ENCODE measurements around the gene IL2RG.

IL2RG gene

GRCh38 chrX:71128915-71129765 lies 17.8 kb upstream of the IL2RG start:
- H3K4me1 ChIP-seq (ENCODE audit: control insufficient read depth, insufficient read depth, low read length), result no peaks in the 10 kb centered on the region
- no peak overlapping the region for H3K27ac ChIP-seq (ENCODE audit: low read depth, low read length)
- H3K9ac ChIP-seq (ENCODE audit: low read length), result no peak overlapping the region
- H3K4me3 ChIP-seq (ENCODE audit: low read length), result no peak overlapping the region
- peaks cover 3% of the 10 kb centered on the region for H3K27me3 ChIP-seq (ENCODE audit: control insufficient read depth, insufficient read depth, low read length)
- peaks cover 23% of the 10 kb centered on the region for H3K36me3 ChIP-seq (ENCODE audit: control insufficient read depth, insufficient read depth, low read length)

- peaks cover 26% of the 10 kb centered on the region for H3K36me3 ChIP-seq (ENCODE audit: control insufficient read depth, insufficient read depth, low read length)
- no peak overlapping the region for H3K27ac ChIP-seq (ENCODE audit: low read depth, low read length)
- H3K4me1 ChIP-seq (ENCODE audit: control insufficient read depth, insufficient read depth, low read length), result no peaks in the 10 kb centered on the region
- H3K27me3 ChIP-seq (ENCODE audit: control insufficient read depth, insufficient read depth, low read length), result peaks cover 3% of the 10 kb centered on the region
- no peak overlapping the region for H3K9ac ChIP-seq (ENCODE audit: low read length)
- H3K4me3 ChIP-seq (ENCODE audit: low read length), result no peak overlapping the region
These were observed 16.9 kb upstream of the IL2RG start for GRCh38 chrX:71128166-71128833.

GRCh38 chrX:71118985-71119535 lies 7.7 kb upstream of the IL2RG start:
- H3K4me3 ChIP-seq (ENCODE audit: low read length), result peak overlapping the region; percentile 67
- no peak overlapping the region for H3K9ac ChIP-seq (ENCODE audit: low read length)
- no peaks in the 10 kb centered on the region for H3K27me3 ChIP-seq (ENCODE audit: control insufficient read depth, insufficient read depth, low read length)
- no peaks in the 10 kb centered on the region for H3K4me1 ChIP-seq (ENCODE audit: control insufficient read depth, insufficient read depth, low read length)
- peaks cover 11% of the 10 kb centered on the region for H3K36me3 ChIP-seq (ENCODE audit: control insufficient read depth, insufficient read depth, low read length)
- H3K27ac ChIP-seq (ENCODE audit: low read depth, low read length), result peak overlapping the region; percentile 73

GRCh38 chrX:71118032-71118984 lies 6.9 kb upstream of the IL2RG start, which contains the start of gene MED12:
MED12 (plus strand) TSS chrX:71118596; CDS start chrX:71118755, 159 bp downstream.
- Histone ChIP-seq H3K9ac (ENCODE audit: low read length) (peak within 1 kb of the TSS; percentile 14), H3K27ac (ENCODE audit: low read depth, low read length) (peak within 1 kb of the TSS; percentile 73), H3K4me1 (ENCODE audit: control insufficient read depth, insufficient read depth, low read length) (no peaks in the 10 kb centered on the region), H3K36me3 (ENCODE audit: control insufficient read depth, insufficient read depth, low read length) (peaks cover 8% of the 10 kb centered on the region), H3K4me3 (ENCODE audit: low read length) (peak within 1 kb of the TSS; percentile 67), H3K27me3 (ENCODE audit: control insufficient read depth, insufficient read depth, low read length) (no peaks in the 10 kb centered on the region)

GRCh38 chrX:71117358-71117757 lies 6.0 kb upstream of the IL2RG start:
- Histone ChIP-seq H3K36me3 (ENCODE audit: control insufficient read depth, insufficient read depth, low read length) (peaks cover 4% of the 10 kb centered on the region), H3K27ac (ENCODE audit: low read depth, low read length) (no peak overlapping the region), H3K27me3 (ENCODE audit: control insufficient read depth, insufficient read depth, low read length) (no peaks in the 10 kb centered on the region), H3K4me1 (ENCODE audit: control insufficient read depth, insufficient read depth, low read length) (no peaks in the 10 kb centered on the region), H3K4me3 (ENCODE audit: low read length) (no peak overlapping the region), H3K9ac (ENCODE audit: low read length) (no peak overlapping the region)

- Histone ChIP-seq H3K27me3 (ENCODE audit: control insufficient read depth, insufficient read depth, low read length) (peaks cover 9% of the 10 kb centered on the region), H3K36me3 (ENCODE audit: control insufficient read depth, insufficient read depth, low read length) (no peaks in the 10 kb centered on the region), H3K9ac (ENCODE audit: low read length) (no peak overlapping the region), H3K4me1 (ENCODE audit: control insufficient read depth, insufficient read depth, low read length) (no peaks in the 10 kb centered on the region), H3K27ac (ENCODE audit: low read depth, low read length) (no peak overlapping the region), H3K4me3 (ENCODE audit: low read length) (peak overlapping the region; percentile 54)
These were observed 599 bp upstream of the IL2RG start for GRCh38 chrX:71111921-71112431.

GRCh38 chrX:71109051-71109450 lies 2.3 kb downstream of the IL2RG start:
- H3K4me1 ChIP-seq (ENCODE audit: control insufficient read depth, insufficient read depth, low read length), result no peaks in the 10 kb centered on the region
- no peak overlapping the region for H3K27ac ChIP-seq (ENCODE audit: low read depth, low read length)
- H3K27me3 ChIP-seq (ENCODE audit: control insufficient read depth, insufficient read depth, low read length), result peaks cover 12% of the 10 kb centered on the region
- H3K9ac ChIP-seq (ENCODE audit: low read length), result no peak overlapping the region
- no peak overlapping the region for H3K4me3 ChIP-seq (ENCODE audit: low read length)
- H3K36me3 ChIP-seq (ENCODE audit: control insufficient read depth, insufficient read depth, low read length), result no peaks in the 10 kb centered on the region

GRCh38 chrX:71107762-71108360 lies 3.5 kb downstream of the IL2RG start:
- Histone ChIP-seq H3K36me3 (ENCODE audit: control insufficient read depth, insufficient read depth, low read length) (no peaks in the 10 kb centered on the region), H3K4me3 (ENCODE audit: low read length) (no peak overlapping the region)

GRCh38 chrX:71107245-71107644 lies 4.1 kb downstream of the IL2RG start:
- no peak overlapping the region for H3K9ac ChIP-seq (ENCODE audit: low read length)
- H3K4me3 ChIP-seq (ENCODE audit: low read length), result no peak overlapping the region
- H3K4me1 ChIP-seq (ENCODE audit: control insufficient read depth, insufficient read depth, low read length), result no peaks in the 10 kb centered on the region
- H3K36me3 ChIP-seq (ENCODE audit: control insufficient read depth, insufficient read depth, low read length), result no peaks in the 10 kb centered on the region
- peaks cover 12% of the 10 kb centered on the region for H3K27me3 ChIP-seq (ENCODE audit: control insufficient read depth, insufficient read depth, low read length)
- H3K27ac ChIP-seq (ENCODE audit: low read depth, low read length), result no peak overlapping the region

More at GRCh38 chrX:71107762-71108360, 3.5 kb downstream of the IL2RG start:
- H3K4me1 ChIP-seq (ENCODE audit: control insufficient read depth, insufficient read depth, low read length), result no peaks in the 10 kb centered on the region
- peaks cover 12% of the 10 kb centered on the region for H3K27me3 ChIP-seq (ENCODE audit: control insufficient read depth, insufficient read depth, low read length)
- no peak overlapping the region for H3K9ac ChIP-seq (ENCODE audit: low read length)
- H3K27ac ChIP-seq (ENCODE audit: low read depth, low read length), result no peak overlapping the region

- H3K27me3 ChIP-seq (ENCODE audit: control insufficient read depth, insufficient read depth, low read length), result peaks cover 12% of the 10 kb centered on the region
- no peaks in the 10 kb centered on the region for H3K36me3 ChIP-seq (ENCODE audit: control insufficient read depth, insufficient read depth, low read length)
- no peaks in the 10 kb centered on the region for H3K4me1 ChIP-seq (ENCODE audit: control insufficient read depth, insufficient read depth, low read length)
- no peak within 1 kb of the TSS for H3K9ac ChIP-seq (ENCODE audit: low read length)
- H3K4me3 ChIP-seq (ENCODE audit: low read length), result no peak within 1 kb of the TSS
- H3K27ac ChIP-seq (ENCODE audit: low read depth, low read length), result no peak within 1 kb of the TSS
These were observed 5.0 kb downstream of the IL2RG start, which contains the start of gene CXorf65 for GRCh38 chrX:71106427-71106826. CXorf65 (minus strand) TSS chrX:71106740; CDS start chrX:71106556, 184 bp downstream.

GRCh38 chrX:71105628-71106027 lies 5.7 kb downstream of the IL2RG start:
- peaks cover 12% of the 10 kb centered on the region for H3K27me3 ChIP-seq (ENCODE audit: control insufficient read depth, insufficient read depth, low read length)
- no peak overlapping the region for H3K27ac ChIP-seq (ENCODE audit: low read depth, low read length)
- H3K4me1 ChIP-seq (ENCODE audit: control insufficient read depth, insufficient read depth, low read length), result no peaks in the 10 kb centered on the region
- no peak overlapping the region for H3K4me3 ChIP-seq (ENCODE audit: low read length)
- H3K9ac ChIP-seq (ENCODE audit: low read length), result no peak overlapping the region
- H3K36me3 ChIP-seq (ENCODE audit: control insufficient read depth, insufficient read depth, low read length), result no peaks in the 10 kb centered on the region
